ENCODE results near the gene CACNG4.

CACNG4 gene

DNA sequence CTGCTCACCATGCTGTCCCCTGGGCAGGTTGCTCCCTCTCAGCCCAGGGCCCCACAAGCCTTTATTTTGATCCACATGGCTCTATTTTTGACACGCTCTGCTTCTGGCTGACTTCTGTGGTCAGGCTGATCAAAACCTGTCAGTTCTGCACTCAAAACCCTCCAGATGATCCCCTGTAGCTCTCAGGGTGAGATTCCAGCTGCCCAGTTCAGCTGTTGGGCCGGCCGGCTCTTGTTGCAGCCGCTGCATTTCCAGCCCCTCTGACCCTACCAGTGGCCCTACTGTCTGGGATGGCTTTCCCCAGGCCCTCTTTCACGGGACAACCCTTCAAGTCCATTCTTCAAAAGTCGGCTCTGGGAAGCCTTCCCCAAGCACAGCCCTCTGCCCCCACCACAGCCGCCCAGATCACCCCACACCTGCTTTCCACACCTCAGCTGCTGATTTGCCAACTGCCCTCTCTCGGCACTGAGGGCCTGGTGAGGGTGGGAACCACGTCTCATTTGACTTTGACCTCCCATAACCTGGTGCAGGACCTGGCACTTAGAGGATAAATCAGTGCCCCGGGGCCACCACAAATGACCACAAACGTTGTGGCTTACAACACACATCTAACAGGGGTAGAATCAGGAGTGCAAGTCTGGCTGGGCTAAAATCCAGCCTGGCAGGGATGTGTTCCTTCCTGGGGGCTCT, 16.3 kb upstream of the CACNG4 start:
- Histone ChIP-seq H4K20me1 (ENCODE audit: control insufficient read depth, insufficient read depth, low read depth, low read length) (no peaks in the 10 kb centered on the region), H3K27me3 (ENCODE audit: control insufficient read depth, low read length) (peaks cover 37% of the 10 kb centered on the region), H3K9me2 (replicated peaks; ENCODE audit: control insufficient read depth, low read length) (no peaks in the 10 kb centered on the region), H3K4me3 (ENCODE audit: low read length) (no peak overlapping the region), H3K9me3 (ENCODE audit: control insufficient read depth, insufficient read depth, low read length) (no peaks in the 10 kb centered on the region), H3K79me2 (ENCODE audit: control insufficient read depth, low read length) (no peaks in the 10 kb centered on the region; the same call in 1 of the 2 replicates), H3F3A (ENCODE audit: control insufficient read depth, insufficient read depth) (no peaks in the 10 kb centered on the region), H3K4me1 (ENCODE audit: control insufficient read depth, low read length) (no peaks in the 10 kb centered on the region), H3K36me3 (ENCODE audit: control insufficient read depth, low read length) (no peaks in the 10 kb centered on the region), H3K4me2 (ENCODE audit: low read length) (no peak overlapping the region), H3K27ac (ENCODE audit: low read depth, low read length) (no peak overlapping the region)
- TF ChIP-seq, protein P1, sequence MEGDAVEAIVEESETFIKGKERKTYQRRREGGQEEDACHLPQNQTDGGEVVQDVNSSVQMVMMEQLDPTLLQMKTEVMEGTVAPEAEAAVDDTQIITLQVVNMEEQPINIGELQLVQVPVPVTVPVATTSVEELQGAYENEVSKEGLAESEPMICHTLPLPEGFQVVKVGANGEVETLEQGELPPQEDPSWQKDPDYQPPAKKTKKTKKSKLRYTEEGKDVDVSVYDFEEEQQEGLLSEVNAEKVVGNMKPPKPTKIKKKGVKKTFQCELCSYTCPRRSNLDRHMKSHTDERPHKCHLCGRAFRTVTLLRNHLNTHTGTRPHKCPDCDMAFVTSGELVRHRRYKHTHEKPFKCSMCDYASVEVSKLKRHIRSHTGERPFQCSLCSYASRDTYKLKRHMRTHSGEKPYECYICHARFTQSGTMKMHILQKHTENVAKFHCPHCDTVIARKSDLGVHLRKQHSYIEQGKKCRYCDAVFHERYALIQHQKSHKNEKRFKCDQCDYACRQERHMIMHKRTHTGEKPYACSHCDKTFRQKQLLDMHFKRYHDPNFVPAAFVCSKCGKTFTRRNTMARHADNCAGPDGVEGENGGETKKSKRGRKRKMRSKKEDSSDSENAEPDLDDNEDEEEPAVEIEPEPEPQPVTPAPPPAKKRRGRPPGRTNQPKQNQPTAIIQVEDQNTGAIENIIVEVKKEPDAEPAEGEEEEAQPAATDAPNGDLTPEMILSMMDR (IDR thresholded peaks at IDR 0.05; ENCODE audit: low read depth, low read length, poor library complexity, severe bottlenecking): no peak

DNA sequence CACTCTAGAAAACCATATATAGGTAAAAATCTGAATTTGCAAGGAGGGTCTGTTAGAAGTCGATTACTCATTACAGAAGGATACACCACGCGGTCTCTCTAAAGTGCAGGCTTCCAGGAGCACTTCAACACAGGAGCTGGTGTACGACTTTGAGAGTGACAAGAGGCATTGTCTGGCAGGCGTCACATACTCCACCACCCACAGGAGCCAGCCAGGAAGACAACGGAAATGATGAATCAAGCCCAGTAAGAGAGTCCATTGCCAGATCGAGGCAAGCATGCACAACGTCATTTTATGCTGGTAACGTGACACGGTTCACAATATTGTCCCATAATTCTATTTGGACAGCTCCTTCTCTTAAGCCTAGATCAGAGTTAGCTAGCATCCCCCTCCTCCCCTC, 15.0 kb upstream of the CACNG4 start:
- peaks cover 31% of the 10 kb centered on the region for H3K27me3 ChIP-seq (ENCODE audit: control insufficient read depth, low read length)
- no peaks in the 10 kb centered on the region for H3K36me3 ChIP-seq (ENCODE audit: control insufficient read depth, low read length)
- no peaks in the 10 kb centered on the region for H3K9me2 ChIP-seq (replicated peaks; ENCODE audit: control insufficient read depth, low read length)
- no peak overlapping the region for H3K4me2 ChIP-seq (ENCODE audit: low read length)
- H3K27ac ChIP-seq (ENCODE audit: low read depth, low read length): no peak overlapping the region
- H3K4me3 ChIP-seq (ENCODE audit: low read length): no peak overlapping the region
- no peaks in the 10 kb centered on the region for H4K20me1 ChIP-seq (ENCODE audit: control insufficient read depth, insufficient read depth, low read depth, low read length)
- TF ChIP-seq, protein P1 (IDR thresholded peaks at IDR 0.05; ENCODE audit: low read depth, low read length, poor library complexity, severe bottlenecking): no peak
- TF ChIP-seq EZH2phosphoT487 (IDR thresholded peaks at IDR 0.05; ENCODE audit: borderline replicate concordance, low read length): no peak
- no peaks in the 10 kb centered on the region; the same call in 1 of the 2 replicates for H3K79me2 ChIP-seq (ENCODE audit: control insufficient read depth, low read length)
- H3K9me3 ChIP-seq (ENCODE audit: control insufficient read depth, insufficient read depth, low read length): no peaks in the 10 kb centered on the region
- no peaks in the 10 kb centered on the region for H3K4me1 ChIP-seq (ENCODE audit: control insufficient read depth, low read length)
- no peaks in the 10 kb centered on the region for H3F3A ChIP-seq (ENCODE audit: control insufficient read depth, insufficient read depth)

DNA sequence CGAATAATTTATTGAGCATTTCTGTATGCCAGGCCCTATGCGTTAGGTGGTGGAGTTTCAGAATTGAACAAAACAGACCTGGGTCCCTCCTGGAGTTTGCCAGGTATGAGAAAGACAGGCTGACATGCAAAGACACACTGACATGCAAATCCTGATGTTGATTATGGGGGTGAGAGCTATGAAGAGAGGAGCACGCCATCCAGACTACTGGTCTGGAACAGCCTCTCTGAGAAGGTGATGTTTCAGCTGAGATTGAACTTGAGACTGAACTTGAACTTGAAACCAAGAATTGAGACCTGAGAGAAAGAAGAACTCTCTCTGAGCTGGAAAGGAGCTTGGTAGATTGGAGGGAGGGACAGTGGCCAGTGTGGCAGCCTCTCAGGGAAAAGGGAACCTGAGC, 14.2 kb upstream of the CACNG4 start:
- Histone ChIP-seq H3K79me2 (ENCODE audit: control insufficient read depth, low read length) (no peaks in the 10 kb centered on the region; the same call in 1 of the 2 replicates), H3K27me3 (ENCODE audit: control insufficient read depth, low read length) (peaks cover 23% of the 10 kb centered on the region), H4K20me1 (ENCODE audit: control insufficient read depth, insufficient read depth, low read depth, low read length) (no peaks in the 10 kb centered on the region), H3K27ac (ENCODE audit: low read depth, low read length) (no peak overlapping the region), H3K36me3 (ENCODE audit: control insufficient read depth, low read length) (no peaks in the 10 kb centered on the region), H3F3A (ENCODE audit: control insufficient read depth, insufficient read depth) (no peaks in the 10 kb centered on the region), H3K9me2 (replicated peaks; ENCODE audit: control insufficient read depth, low read length) (no peaks in the 10 kb centered on the region), H3K4me2 (ENCODE audit: low read length) (no peak overlapping the region), H3K9me3 (ENCODE audit: control insufficient read depth, insufficient read depth, low read length) (no peaks in the 10 kb centered on the region), H3K4me3 (ENCODE audit: low read length) (no peak overlapping the region), H3K4me1 (ENCODE audit: control insufficient read depth, low read length) (no peaks in the 10 kb centered on the region)
- TF ChIP-seq EZH2phosphoT487 (IDR thresholded peaks at IDR 0.05; ENCODE audit: borderline replicate concordance, low read length): no peak
- TF ChIP-seq, protein P1 (IDR thresholded peaks at IDR 0.05; ENCODE audit: low read depth, low read length, poor library complexity, severe bottlenecking): no peak
